Activated T-cell treated with anti-CD3 and anti-CD28 coated beads for 4 hours (primary cell): ENCODE measurements around the gene TPK1.

Experiments
- DNase-seq: peaks from one replicate; pipeline ENCODE4 v3.0.0-alpha.2; 2020

TPK1 gene

DNA sequence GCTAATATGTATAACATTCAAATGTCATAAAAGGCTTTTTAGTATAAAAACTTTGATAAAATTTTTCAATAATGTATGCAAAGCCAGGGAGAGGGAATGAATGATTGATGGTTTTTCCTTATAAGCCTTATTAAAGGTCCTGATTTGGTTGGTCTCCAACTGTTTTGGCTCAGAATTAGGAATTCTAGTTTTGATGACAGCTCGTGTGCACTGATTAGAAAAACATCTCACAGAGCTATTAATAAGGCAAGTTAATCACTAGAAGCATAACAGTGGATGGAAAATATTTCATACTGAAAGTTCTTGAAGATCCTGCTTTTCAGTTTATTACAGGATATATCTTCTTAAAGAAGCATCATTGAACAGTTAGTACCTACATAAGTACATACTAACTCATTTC, 317.5 kb downstream of the TPK1 start:
- DNase-seq = no peak

DNA sequence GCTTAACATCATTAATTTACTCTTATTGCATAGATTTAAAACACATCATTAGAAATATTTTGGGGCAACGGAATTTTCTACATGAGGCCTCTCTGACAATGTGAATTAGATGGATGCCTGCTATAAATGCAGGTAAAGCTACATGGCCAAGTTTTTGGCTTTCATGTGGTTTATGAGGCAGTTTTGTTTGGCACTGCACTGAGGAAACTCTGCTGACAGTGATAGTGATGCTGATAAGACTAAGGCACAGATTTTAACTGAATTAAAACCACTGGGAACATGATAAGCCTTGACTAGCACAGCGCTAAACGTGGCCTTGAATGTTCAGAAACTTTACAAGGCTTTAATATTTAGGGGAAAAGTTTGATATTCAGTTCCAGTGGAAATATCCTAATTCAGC, 318.1 kb downstream of the TPK1 start:
- DNase-seq = no peak

DNA sequence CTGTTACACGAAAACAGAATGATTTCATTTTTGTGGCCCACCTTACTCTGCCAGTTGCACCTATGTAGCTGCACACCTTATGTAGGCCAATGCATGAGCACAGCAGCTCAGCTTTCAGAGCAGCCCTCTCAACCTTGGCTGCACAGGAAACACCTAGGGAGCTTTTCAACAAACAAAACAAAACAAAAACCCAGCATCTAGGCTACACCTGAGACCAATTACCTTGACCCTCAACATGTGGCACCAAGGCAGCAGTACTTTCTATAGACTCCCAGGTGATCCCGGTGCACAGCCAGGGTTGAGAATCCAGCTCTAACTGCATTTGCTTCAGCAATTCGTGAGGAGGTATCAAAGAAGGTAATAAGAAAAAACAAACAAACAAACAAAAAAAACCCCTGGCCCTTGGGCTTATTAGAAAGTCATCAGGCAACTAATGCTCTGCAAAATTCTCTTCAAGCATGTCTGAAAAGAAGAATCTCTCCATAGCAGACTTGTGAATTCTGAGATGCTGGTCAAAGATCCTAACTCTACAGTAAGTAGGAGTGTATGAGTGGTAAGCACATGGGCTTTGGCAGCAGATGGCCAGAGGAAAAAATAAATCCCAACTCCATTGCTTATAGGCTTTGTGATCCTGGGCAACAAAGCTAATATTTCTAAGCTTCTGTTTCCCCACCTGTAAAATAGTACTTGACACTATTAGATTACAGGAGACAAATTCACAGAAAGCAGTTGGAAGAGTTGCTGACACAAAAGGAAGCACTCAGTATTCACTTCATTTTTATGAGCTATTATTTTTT, 318.9 kb downstream of the TPK1 start:
- no peak for DNase-seq

DNA sequence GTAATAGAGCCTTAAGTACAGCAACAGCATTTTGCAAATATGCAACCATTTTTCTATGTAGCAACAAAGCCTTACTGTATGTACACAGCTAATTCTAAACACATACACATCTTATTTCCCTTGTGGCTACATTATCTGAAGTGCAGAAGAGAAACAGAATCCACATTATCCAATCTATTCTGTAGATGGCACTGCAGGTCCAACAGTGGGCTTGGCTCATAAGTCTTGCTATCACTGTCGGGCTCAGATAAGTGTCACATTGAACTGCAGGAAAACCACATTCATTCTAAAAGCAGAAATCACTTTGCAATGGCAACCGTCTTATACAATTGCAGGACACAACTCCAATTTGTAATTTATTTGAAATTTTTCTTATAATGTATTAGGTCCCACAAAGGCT, 322.5 kb downstream of the TPK1 start:
- no peak for DNase-seq

DNA sequence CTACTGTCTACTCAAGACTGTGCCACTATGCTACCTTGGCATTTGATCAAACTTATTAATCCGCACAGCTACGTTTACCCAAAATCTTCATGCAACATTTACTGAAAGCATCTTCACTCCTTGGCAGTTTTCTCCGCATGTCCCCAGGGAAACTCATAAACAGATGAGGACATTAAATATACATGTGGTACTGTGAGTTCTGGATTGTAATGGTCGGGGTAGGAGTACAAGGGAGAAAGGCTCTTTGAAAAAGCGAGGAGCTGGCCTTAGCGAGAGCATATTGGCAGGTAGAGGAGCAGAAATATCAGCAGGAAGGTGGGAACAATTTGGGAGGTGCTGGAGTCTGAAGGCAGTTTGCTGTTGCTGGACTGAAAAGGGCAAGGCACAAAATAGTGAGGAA, 325.2 kb downstream of the TPK1 start:
- no peak for DNase-seq

DNA sequence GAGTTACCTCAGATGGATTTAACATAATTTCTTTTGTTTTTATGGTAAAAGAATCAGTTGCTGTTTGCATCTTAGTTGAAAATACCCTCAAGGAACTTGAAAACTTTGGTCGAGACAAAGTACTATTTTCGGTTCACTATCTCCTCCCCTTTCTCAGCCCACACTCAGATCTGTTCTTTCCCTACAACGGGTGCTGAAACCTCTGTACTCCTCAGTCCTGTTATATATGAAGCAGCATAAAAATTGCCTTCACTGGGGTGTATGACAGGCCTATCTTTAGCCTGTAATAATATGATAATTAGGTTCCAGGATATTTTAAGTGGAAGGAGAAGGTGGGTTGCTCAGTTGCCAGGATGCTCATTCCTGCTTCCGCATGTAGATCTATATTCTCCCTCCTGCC, 327.2 kb downstream of the TPK1 start:
- DNase-seq = no peak

DNA sequence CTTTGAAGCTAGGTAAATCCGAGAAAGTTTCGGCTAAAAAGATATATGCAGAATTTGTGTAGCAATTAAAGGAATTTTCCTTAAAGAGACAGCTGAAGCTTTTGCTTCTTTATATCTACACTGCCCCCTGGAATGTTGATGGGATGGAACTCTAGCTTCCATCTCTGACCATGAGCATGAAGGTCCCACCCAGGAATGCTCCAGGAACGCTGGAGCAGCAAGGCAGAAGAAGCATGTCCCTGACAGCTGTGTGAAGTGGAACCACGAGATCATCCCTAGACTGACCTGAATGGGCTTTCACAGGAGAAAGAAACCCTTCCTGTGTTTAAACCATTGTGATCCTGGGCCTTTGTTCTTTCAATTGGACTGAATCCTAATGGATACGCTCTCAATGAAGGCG, 332.6 kb downstream of the TPK1 start:
- no peak for DNase-seq

DNA sequence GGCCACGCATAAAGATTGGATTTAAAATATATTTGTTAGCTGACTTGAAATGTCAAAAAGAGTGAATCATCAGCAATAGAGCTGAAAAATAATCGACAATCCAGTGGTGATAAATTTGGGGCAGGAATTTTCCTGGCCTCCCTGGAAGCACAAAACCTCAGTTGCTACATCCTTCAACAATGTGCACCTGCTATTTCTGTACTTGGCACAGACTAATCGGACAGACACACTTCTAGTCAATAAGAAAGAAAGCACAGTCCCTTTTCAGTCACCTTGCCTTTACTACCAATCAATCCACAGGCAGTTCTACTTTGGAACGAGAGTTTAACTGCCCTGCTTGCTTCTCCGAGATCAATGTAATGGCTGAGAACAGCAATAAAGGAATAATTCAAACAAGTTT, 335.6 kb downstream of the TPK1 start:
- no peak for DNase-seq

DNA sequence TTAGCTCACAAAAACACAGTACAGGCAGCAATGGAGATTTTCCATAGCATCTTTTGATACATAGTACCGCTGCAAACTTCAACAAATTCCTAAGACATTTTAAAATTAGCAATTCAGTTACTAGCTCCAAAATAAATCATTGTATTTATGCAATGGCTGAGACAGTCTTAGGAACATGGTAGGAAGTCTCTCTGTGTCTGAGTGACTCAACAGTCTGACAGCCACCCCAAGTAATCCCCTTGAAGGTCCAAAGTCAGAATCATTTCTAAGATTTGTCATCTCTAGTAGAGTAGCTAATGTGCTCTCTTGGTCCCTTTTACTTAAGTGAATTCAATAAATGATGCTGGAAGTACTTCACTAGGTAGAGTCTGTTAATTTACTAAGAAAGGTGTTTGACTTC, 338.6 kb downstream of the TPK1 start:
- DNase-seq = no peak

DNA sequence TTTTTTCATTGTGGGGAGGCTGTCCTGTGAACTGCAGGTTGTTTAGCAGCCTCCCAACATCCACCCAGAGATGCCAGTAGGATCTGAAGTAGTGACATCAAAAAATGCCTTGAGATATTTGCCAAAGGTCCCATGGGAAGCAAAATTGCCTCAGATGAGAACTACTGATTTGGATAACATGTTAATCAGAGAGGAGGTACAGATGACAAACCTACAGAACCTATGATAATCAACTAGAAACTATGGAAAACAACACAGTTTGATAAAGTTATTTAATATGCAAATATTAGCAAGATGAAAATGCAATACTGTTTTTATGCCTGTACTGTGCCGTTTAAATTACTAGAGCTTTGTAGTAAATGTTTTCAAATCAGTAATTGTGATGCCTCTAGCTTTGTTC, 341.5 kb downstream of the TPK1 start:
- DNase-seq = no peak

DNA sequence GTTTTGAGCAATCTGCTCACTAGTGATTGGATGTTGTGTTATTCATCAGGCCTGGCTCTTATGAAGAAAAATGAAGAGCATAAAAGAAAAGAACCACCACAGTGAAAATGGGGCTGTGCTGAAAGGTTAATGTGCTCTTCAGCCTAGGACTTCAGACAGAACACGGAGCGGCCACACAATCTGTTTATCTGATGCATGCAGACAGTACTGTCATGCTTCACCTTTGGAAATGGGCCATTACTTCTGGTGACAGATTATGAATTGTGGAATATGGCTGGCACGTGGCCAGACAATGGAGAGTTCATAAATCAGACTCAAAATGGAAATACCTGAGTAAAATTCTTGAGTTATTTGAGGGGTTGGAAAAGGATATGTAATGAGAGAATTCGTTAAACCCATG, 346.3 kb downstream of the TPK1 start:
- no peak for DNase-seq

DNA sequence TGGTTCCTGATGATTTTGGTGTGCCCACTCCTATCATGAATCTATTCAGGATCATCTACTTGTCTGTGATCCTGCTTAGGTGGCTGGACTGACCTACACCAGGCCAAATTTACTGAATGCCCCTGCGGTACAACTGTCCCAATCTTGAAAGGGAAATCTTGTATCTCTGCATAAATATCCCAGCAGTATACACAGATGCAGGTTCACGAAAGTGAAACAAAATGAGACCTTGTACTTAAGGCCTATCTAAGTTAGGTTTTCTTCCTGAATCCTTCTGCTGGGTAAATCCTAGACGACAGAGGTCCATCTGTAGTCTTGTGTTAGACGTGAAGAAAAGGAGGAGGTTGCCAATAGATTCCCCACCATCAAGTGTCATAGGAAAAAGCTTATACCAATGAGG, 346.9 kb downstream of the TPK1 start:
- DNase-seq = no peak

DNA sequence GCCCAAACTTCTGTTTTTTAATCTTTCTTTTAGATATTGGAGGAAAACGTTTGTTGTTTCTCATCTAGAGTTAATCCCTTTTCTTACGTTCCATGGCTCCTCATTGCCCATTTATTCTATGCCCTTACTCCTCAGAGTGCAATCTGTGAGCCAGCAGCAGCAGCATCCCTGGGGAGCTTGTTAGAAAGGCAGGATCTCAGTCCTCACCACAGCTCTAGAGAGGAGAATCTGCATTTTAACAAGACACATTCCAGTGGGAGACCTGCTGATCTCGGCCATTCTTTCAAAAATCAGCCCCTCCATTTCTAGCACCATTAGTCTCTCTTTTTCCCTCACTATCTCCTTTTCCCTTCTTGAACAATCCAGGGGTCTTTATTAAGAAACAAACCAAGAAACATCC, 348.0 kb downstream of the TPK1 start:
- DNase-seq = no peak

DNA sequence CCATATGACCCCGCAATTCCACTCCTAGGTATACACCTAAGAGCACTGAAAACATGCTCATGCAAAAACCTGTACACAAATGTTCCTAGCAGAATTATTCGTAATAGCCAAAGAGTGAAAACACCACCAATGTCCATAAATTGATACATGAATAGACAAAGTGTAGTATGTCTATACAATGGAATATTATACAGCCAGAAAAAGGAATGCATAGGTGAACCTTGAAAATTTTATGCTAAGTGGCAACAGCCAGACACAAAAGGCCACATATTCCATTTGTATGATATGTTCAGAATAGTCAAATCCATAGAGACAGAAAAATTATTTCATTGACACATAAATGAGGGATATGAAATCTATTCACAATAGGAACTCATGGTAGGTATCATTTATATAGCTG, 351.4 kb downstream of the TPK1 start:
- no peak for DNase-seq

DNA sequence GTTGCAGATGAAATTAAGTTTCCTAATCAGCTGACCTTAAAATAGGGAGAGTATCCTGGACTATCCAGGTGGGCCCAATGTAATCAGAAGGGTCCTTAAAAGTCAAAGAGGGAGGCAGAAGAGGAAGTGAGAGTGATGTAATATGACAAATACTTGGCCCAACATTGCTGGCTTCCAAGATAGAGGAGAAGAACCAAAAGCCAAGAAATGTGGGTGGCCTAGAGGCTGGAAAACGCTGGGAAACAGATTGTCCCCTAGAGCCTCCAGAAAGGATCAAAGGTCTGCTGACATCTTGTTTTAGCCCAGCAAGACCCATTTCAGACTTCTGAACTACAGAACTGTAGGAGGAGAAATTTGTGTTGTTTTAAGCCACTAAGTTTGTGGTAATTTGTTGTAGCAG, 352.7 kb downstream of the TPK1 start:
- DNase-seq = no peak

DNA sequence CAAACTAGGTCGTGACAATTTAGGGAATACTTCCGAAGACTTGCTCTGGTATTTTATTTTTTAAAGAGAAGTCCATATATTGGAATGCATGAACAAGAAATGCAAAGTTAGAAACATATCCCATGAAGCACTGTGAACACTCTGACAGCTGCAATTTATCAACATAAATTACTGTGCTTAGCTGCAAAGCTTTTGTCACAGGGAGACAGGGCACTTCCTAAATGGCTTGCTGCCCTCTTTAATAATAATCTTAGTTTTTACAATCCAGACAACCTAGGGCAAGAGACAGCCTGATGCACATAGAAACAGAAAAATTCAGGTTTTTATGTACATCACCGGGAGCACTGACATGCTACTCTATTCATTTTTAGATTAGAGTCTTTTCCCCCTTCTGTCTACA, 354.0 kb downstream of the TPK1 start:
- no peak for DNase-seq

DNA sequence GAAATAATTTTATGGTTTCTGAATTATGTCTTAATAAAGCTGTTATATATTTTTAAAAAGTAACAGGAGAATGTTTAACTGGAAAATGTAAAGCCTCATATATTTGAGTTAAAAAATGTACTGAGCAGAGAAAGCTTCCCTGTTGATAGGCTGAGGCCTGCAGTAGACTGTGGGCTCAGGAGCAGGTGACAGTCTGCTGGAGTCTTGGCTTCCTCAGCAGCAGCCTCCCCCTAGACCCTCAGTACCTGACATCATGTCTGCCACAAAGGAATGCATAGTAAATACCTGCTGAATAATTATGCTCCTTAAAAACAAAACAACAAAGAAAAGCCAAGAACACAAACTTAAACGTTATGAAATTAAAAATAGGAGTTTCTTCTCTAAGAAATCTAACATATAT, 358.5 kb downstream of the TPK1 start:
- no peak for DNase-seq

DNA sequence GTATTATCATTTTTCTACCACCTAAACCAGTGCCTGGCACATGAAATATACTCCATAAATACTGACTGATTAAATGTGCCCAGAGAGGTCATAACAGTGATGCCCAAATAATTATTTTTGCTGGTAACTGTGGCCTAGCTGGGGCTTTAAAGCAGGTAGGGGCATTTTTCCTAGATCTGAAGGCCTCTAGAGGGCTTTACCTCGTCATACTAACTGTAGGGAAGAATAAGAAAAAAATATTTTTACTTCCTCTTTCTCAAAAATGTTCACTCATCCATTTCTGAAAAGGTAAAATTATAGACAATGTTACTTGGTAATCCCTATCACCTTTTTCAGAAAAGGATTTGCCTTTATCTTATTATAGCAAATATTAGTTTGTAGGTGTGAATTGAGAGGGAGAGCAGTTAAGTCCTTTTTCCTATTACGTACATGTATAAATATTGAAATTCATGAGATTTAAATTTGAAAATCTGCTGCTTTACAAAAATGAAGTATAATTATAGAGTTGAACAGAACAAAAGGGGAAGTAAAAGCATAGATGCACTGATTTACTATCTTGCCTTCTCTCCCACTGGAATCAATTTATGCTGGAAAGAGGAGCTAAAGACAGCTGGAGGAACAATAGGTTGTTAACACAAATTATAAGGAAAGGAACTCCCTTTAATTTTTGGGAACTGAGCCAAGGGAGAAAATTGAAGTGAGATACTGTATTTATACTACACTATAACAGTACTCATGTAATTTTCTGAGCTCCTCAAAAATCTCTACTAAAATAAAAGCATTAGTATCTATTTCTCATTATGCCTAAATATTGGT, 360.8 kb downstream of the TPK1 start:
- DNase-seq = no peak

DNA sequence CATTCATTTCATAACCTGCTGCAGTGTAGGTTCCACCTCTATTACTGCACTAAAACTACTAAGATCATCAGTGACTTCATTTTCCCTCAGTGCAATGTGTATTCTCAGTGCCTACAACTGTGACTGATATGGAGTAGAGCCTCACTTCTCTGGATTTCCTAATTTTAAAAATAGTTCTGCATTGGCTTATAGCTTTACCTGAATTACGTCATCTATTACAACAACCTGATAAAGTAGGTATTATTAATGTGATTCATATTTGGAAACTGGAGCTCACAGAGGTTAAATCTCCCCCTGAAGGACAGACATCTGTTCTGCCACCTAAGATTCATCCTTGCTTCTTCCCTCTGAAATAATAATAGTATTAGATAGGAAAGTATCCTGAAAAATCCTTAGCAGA, 361.5 kb downstream of the TPK1 start:
- no peak for DNase-seq

DNA sequence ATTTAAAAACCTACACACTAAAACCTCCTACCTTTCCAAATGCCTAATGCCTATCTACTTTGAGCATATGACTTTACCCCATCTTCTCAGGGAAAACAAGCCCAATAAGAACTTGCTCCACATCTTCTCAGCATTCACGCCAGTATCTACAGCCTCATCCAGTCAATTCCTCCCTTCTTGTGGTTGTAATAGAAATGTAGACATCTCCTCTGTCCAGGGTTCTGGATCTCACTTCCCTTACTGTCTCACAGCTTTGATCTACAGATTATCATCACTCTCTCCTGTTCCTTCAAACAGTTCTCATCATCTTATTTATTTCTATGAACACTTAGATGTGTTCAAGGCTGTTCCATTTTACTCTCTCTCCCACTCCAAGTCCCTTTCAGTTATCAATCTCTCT, 361.9 kb downstream of the TPK1 start:
- DNase-seq = no peak

DNA sequence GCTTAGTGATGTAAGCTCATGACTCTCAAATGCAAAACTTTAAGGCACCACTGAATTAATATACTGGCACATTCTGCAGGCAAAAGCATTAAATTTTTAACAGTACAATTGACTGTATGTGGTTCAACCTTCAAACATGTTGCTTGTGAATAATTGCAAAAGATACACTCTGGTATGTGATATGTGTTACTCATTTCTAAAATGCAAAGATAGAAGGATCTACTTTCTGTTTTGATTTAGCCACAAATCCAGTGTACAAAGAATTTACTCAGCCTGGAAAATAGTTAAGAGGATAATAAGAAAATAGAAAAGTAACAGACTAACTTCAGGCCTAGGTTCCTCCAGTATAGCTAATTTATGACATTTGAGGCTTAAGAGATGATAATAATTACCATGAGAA, 365.8 kb downstream of the TPK1 start:
- DNase-seq = no peak

DNA sequence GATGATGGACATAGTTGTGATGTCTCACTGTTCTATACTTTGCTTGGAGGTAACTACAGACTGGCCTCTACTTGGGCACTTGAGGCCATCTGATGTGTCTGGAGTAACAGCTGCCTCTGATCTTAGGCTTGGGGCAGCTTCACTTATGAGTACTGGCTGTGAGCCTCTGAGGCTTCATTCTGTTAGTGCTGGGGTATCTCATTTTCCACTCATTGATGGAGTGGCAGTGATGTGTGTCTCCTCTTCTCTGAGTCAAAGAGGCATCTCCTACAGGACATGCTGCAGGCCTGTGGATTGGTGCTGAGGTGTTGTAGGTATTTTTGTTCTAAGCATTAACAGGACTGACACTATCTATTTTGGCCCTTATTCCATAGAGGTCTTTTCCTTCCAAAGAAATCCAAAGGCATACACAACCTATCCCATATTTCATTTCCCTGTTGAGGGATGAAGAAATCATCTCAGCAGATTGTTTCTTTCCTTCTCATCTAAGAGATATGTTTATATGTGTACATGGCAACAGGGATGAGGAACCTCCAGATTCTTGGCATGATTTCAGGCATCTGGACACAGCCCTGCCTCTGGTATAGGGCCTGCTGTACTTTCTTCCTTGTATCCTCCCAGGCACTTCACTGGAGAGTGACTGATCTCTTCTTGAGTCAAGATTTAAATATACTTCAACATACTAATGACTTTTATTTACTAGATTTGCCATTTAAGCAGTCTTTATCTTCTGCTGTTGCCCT, 366.7 kb downstream of the TPK1 start:
- DNase-seq = no peak

DNA sequence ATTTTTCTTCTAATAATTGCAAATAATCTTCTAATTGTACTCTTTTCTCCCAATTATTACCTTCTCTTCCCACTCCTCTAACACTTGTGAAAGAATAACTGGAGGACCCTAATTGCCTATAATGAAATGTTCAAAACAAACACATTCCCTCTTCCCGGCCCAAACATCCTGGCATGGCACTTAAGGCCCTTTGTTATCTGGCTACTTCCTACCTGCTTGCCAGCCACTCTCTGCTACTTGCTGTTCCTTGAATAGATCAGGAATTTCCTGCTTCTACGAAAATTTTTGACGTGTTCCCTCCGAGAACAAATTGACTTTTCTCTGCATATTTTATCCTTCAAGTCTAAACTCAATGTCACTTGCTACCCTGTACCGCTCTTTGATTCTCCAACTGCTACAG, 376.2 kb downstream of the TPK1 start:
- no peak for DNase-seq

DNA sequence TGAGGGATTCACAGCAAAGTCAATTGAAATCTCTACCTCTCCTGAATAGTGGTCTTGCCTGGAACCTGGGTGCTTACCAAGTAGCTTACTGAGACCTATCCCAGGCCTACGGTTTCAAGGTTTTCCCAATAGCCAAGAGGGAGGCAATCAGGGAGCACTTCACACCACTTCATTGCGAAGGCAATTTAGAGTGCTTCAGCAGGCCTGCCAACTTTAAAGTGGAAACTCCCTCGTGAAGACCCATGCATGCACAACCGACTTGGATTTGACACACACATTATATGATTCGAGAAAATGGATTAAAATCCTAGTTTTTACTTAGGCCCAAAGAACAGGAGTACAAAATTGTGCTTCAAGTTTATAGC, 380.8 kb downstream of the TPK1 start:
- no peak for DNase-seq
